Endothelial cell of umbilical vein (primary cell): Measurements from ENCODE around the gene NINJ2. TPM values are rescaled to one million over a fixed set of nuclear protein-coding genes. Genes with fewer than 3 reads are reported as not detected.

Experiments used
- BruUV-seq: library from RNA; stranded (reverse); fragments of 400-500 nt; replicated peaks from 2 replicates; lab custom pipeline; 2021; lab: Mats Ljungman, UMichigan
- CTCF ChIA-PET: fragments of 300-600, 350-600 bp; sonication (Branson Sonifier 250); formaldehyde crosslinking; loops from one replicate; lab custom pipeline; 2021; ENCODE audit warnings: antibody characterized with exemption, inconsistent platforms; lab: Charles Lee
- POLR2A ChIA-PET: fragments of 300-600, 350-600 bp; sonication (Branson Sonifier 250); formaldehyde crosslinking; loops from one replicate; lab custom pipeline; 2021; ENCODE audit warnings: antibody characterized with exemption, inconsistent platforms; lab: Charles Lee
- DNase-seq: peaks from one replicate; pipeline ENCODE4 v3.0.0-alpha.2; 2011; ENCODE audit warnings: low read depth, low spot score
- FAIRE-seq: peaks from 2 replicates; lab custom pipeline; 2011; peaks lifted over from hg19 to GRCh38; lab: Jason Lieb, UNC
- H2AFZ ChIP-seq: 2 replicates; pipeline ENCODE4 v1.6.0; 2012; ENCODE audit warnings: low read depth, low read length, control low read depth, inconsistent platforms
- H3K27ac ChIP-seq: 2 replicates; pipeline ENCODE4 v1.5.1; 2011; ENCODE audit warnings: low read depth, mild to moderate bottlenecking, control low read depth, low read length, moderate library complexity; ENCODE audit not compliant: insufficient read depth
- H3K27me3 ChIP-seq, 2 experiments: 2 replicates each; pipeline versions ENCODE4 v1.6.0 to v1.6.1; 2011; ENCODE audit warnings: low read length in 2 of 2, mixed read lengths in 1 of 2; ENCODE audit not compliant: control insufficient read depth in 2 of 2, insufficient read depth in 2 of 2
- H3K36me3 ChIP-seq, 2 experiments: 2 replicates in 1 of 2; 3 replicates in 1 of 2; pipeline ENCODE4 v1.5.1; 2011; ENCODE audit warnings: low read length in 2 of 2, mild to moderate bottlenecking in 1 of 2, moderate library complexity in 1 of 2; ENCODE audit not compliant: control insufficient read depth in 2 of 2, insufficient read depth in 2 of 2; ENCODE audit errors: extremely low read depth in 1 of 2
- H3K4me1 ChIP-seq: 3 replicates; pipeline ENCODE4 v1.5.1; 2011; ENCODE audit warnings: mild to moderate bottlenecking, low read length; ENCODE audit not compliant: control insufficient read depth, insufficient read depth; ENCODE audit errors: extremely low read depth
- H3K4me2 ChIP-seq: 2 replicates; pipeline ENCODE4 v1.6.1; 2011; ENCODE audit warnings: low read length, control low read depth, mixed read lengths; ENCODE audit not compliant: insufficient read depth
- H3K4me3 ChIP-seq, 3 experiments: fragments of 200-600 bp in 1 of 3; sonication (generic), shearing (Covaris generic) in 1 of 3; replicated peaks in 1 of 3; 2 replicates each; pipeline ENCODE4 v1.5.1; 2011 to 2016; ENCODE audit warnings: control low read depth in 3 of 3, low read length in 3 of 3, mild to moderate bottlenecking in 2 of 3, inconsistent platforms in 1 of 3, low read depth in 1 of 3, moderate library complexity in 1 of 3; ENCODE audit not compliant: insufficient read depth in 1 of 3
- H3K79me2 ChIP-seq: 2 replicates; pipeline ENCODE4 v1.6.0; 2012; ENCODE audit warnings: low read length, inconsistent platforms; ENCODE audit not compliant: control insufficient read depth, insufficient read depth
- H3K9ac ChIP-seq: replicated peaks from 2 replicates; pipeline ENCODE3; 2011; ENCODE audit warnings: low read length, control low read depth; ENCODE audit not compliant: insufficient read depth; ENCODE audit errors: extremely low read depth
- H3K9me1 ChIP-seq: replicated peaks from 3 replicates; pipeline ENCODE4 v1.6.0; 2011; ENCODE audit warnings: mild to moderate bottlenecking, low read length; ENCODE audit not compliant: control insufficient read depth, insufficient read depth; ENCODE audit errors: extremely low read depth
- H3K9me3 ChIP-seq: replicated peaks from 2 replicates; pipeline ENCODE4 v1.5.1; 2012; ENCODE audit warnings: low read length, inconsistent platforms; ENCODE audit not compliant: control insufficient read depth, insufficient read depth
- H4K20me1 ChIP-seq: replicated peaks from 2 replicates; pipeline ENCODE3; 2011; ENCODE audit warnings: mild to moderate bottlenecking, low read length; ENCODE audit not compliant: control insufficient read depth, insufficient read depth; ENCODE audit errors: extremely low read depth
- CTCF ChIP-seq, 2 donors: IDR thresholded peaks; 1 replicate in 1 of 2; 2 replicates in 1 of 2; pipeline ENCODE4 v1.5.1; 2011; ENCODE audit warnings: low read length in 2 of 2, mild to moderate bottlenecking in 2 of 2, moderate library complexity in 2 of 2, control low read depth in 1 of 2, inconsistent platforms in 1 of 2, low read depth in 1 of 2; ENCODE audit not compliant: insufficient read depth in 1 of 2; ENCODE audit errors: extremely low read depth in 1 of 2
- EZH2 ChIP-seq: IDR thresholded peaks from 2 replicates; pipeline ENCODE4 v1.6.1; 2012; ENCODE audit warnings: borderline replicate concordance, low read depth, mild to moderate bottlenecking, moderate library complexity, low read length, inconsistent platforms; ENCODE audit not compliant: severe bottlenecking
- FOS ChIP-seq: IDR thresholded peaks from 2 replicates; pipeline ENCODE4 v1.6.1; 2011; ENCODE audit warnings: mild to moderate bottlenecking, low read length, moderate library complexity, borderline replicate concordance; ENCODE audit not compliant: insufficient read depth
- GATA2 ChIP-seq: IDR thresholded peaks from 2 replicates; pipeline ENCODE4 v1.7.0; 2011; ENCODE audit warnings: low read depth, mild to moderate bottlenecking, moderate library complexity, mixed read lengths, low read length; ENCODE audit not compliant: insufficient read length, insufficient read depth
- JUN ChIP-seq: IDR thresholded peaks from 2 replicates; pipeline ENCODE4 v1.6.1; 2011; ENCODE audit warnings: borderline replicate concordance, low read depth; ENCODE audit not compliant: insufficient read length, insufficient read depth
- MAX ChIP-seq: IDR thresholded peaks from 2 replicates; pipeline ENCODE4 v1.6.1; 2011; ENCODE audit not compliant: insufficient read depth, insufficient read length
- MYC ChIP-seq: IDR thresholded peaks from one replicate; pipeline ENCODE4 v1.6.1; 2011; ENCODE audit warnings: mild to moderate bottlenecking, low read depth, low read length
- POLR2A ChIP-seq: IDR thresholded peaks from 2 replicates; pipeline ENCODE4 v1.6.1; 2012; ENCODE audit warnings: low read depth, mild to moderate bottlenecking, control low read depth, low read length
- POLR2AphosphoS5 ChIP-seq: IDR thresholded peaks from 2 replicates; pipeline ENCODE4 v1.6.1; 2012; ENCODE audit warnings: low read depth, mild to moderate bottlenecking, control low read depth, low read length, moderate library complexity; ENCODE audit not compliant: insufficient read depth
- dilution Hi-C: fragments of 300-500 bp; cut with MboI; formaldehyde crosslinking; loops from one replicate; pipeline ENCODE4 v1.15.0; 2019; ENCODE audit warnings: low sequenced_read_pairs; ENCODE audit not compliant: extremely low pct_ligation_motif_present
- intact Hi-C: fragments of 100-400 bp; cut with micrococcal nuclease; formaldehyde crosslinking; loops from one replicate; pipeline ENCODE4 v1.10.0; 2022
- polyA plus RNA-seq, 4 experiments: library from polyadenylated mRNA; depleted of rRNA in 3 of 4; stranded (reverse) in 3 of 4; unstranded in 1 of 4; fragments of >200 nt; gene quantifications; 2 replicates each; pipeline versions ENCODE4 v1.2.1 to v1.2.3, GENCODE V29; 2011 to 2012; ENCODE audit warnings: missing spikeins in 1 of 4
- total RNA-seq: library from RNA; stranded (reverse); gene quantifications from 2 replicates; pipeline ENCODE4 v1.2.3, GENCODE V29; 2021

The NINJ2 gene
- total and polyA plus RNA-seq, 2 donors (not counting 3 experiments of a cell fraction or from before 2014, with no cell fraction given) = 0.75 to 4.4 TPM

- no peak overlapping the region for H3K9ac ChIP-seq
- no peaks in the 10 kb centered on the region for H3K27me3 ChIP-seq
- ChIA-PET CTCF (interaction anchor here (0.9 to 1.6 kb wide), 3 partner anchors 15 to 58 kb away, joined by 3 read pairs; partner anchors contain the start of gene WNK1), POLR2A (no interaction called here)
- dilution Hi-C loops (no loop called here), intact Hi-C loops (no loop called here)
- H3K79me2 ChIP-seq = no peaks in the 10 kb centered on the region
- no peaks in the 10 kb centered on the region for H3K36me3 ChIP-seq
- H3K27ac ChIP-seq = no peak overlapping the region
- FAIRE-seq = no peak
- no peaks in the 10 kb centered on the region for H4K20me1 ChIP-seq
- DNase-seq = no peak
- BruUV-seq = no TSS peak
- no peak for TF ChIP-seq CTCF (IDR thresholded peaks at IDR 0.05; ENCODE audit: extremely low read depth in 1 of 2, insufficient read depth in 1 of 2, low read depth in 1 of 2, low read length in 2 of 2)
- H3K9me1 ChIP-seq = no peaks in the 10 kb centered on the region
- no peak overlapping the region for H3K4me3 ChIP-seq
- no peaks in the 10 kb centered on the region for H3K9me3 ChIP-seq
- H3K4me1 ChIP-seq = no peaks in the 10 kb centered on the region
- no peak overlapping the region for H3K4me2 ChIP-seq
- no peak overlapping the region for H2AFZ ChIP-seq
Measured at GRCh38 chr12:693934-694533, 30.8 kb upstream of the NINJ2 start.

GRCh38 chr12:692274-692673 lies 29.0 kb upstream of the NINJ2 start:
- no peaks in the 10 kb centered on the region for H3K36me3 ChIP-seq
- dilution Hi-C loops (no loop called here), intact Hi-C loops (no loop called here)
- FAIRE-seq = no peak
- no peaks in the 10 kb centered on the region for H3K79me2 ChIP-seq
- BruUV-seq = no TSS peak
- H3K9ac ChIP-seq = no peak overlapping the region
- H3K4me2 ChIP-seq = no peak overlapping the region
- H3K9me1 ChIP-seq = no peaks in the 10 kb centered on the region
- TF ChIP-seq MYC (no peak), MAX (no peak), CTCF (IDR thresholded peaks at IDR 0.05; ENCODE audit: extremely low read depth in 1 of 2, insufficient read depth in 1 of 2, low read depth in 1 of 2, low read length in 2 of 2) (no peak), GATA2 (no peak), EZH2 (no peak), POLR2A (no peak), JUN (no peak), FOS (no peak), POLR2AphosphoS5 (no peak)
- POLR2A ChIA-PET = no interaction called here
- no peak overlapping the region for H3K27ac ChIP-seq
- no peak for DNase-seq
- H4K20me1 ChIP-seq = no peaks in the 10 kb centered on the region
- no peaks in the 10 kb centered on the region for H3K4me1 ChIP-seq
- no peak overlapping the region for H3K4me3 ChIP-seq
- no peaks in the 10 kb centered on the region for H3K9me3 ChIP-seq
- H2AFZ ChIP-seq = no peak overlapping the region
- CTCF ChIA-PET = interaction anchor here (1.1 kb wide), 1 partner anchor 59 kb away, joined by 4 read pairs; no protein-coding TSS in a partner anchor
- H3K27me3 ChIP-seq = no peaks in the 10 kb centered on the region
